Inferior parietal cortex (tissue), 1 donor: ENCODE results near the gene CLCN4.

ENCODE experiments used
- DNase-seq: peaks from one replicate; pipeline ENCODE4 v3.0.0-alpha.2; 2016; ENCODE audit errors: extremely low spot score

CLCN4 gene

GRCh38 chrX:10156199-10157031, at the start of gene CLCN4:
Gene CLCN4, plus strand, starts transcription at chrX:10156975. Its CDS starts 28,058 bp downstream, at chrX:10185033.
- peak; percentile 55 for DNase-seq

- no peak for DNase-seq
Observed at GRCh38 chrX:10107483-10107882, 49.3 kb upstream of the CLCN4 start.

- DNase-seq, result no peak
Observed at GRCh38 chrX:10108288-10108687, 48.5 kb upstream of the CLCN4 start.

GRCh38 chrX:10109695-10110094, 47.1 kb upstream of the CLCN4 start:
- no peak for DNase-seq

DNA sequence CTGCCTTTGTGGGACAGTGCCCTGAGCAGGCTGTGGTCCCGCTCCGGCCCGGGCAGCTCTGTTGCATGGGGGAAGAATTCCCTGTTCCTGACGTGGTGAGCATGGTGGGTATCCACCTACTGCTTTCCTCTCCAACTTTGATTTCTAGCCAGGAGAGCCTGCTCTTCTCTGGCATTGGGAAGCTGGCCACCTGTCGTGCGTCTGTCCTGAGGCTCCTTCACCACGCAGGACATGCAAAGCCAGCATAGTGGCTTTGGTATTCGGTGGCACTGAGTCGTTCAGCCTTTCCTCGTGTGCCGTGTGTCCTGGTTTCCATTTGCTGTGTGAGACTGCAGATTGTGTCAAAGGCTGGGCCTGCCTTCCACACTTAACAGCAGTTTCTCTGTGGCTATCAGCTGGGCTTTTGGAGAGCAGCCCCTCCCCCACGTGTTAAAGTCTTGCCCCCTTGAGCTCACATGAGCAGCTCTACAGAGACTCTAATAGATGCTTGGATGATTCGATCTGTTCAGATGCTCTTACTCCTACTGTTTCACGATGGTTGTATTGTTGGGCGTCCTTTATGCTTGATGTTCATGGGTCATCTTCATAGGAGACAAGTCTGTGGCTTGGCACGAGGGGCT, 46.3 kb upstream of the CLCN4 start:
- DNase-seq, result no peak

DNA sequence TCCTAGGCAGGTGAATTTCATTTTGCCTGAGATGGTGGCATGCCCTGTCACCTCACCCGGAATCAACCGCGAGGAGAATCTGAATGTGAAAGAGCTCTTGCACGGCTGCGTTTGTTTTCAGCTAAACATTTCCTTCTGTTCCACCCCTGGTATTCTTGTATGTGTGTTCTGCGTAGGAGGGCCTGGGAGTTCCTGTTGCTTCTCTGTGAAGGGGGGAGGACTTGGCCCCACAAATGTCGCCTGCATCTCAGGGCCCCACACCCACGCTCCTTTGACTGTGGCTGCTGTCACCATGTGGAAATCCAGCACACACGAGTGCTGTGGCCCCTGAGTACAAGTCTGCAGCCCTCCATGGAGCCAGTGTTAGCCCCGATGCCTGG, 45.8 kb upstream of the CLCN4 start:
- DNase-seq, result no peak

DNA sequence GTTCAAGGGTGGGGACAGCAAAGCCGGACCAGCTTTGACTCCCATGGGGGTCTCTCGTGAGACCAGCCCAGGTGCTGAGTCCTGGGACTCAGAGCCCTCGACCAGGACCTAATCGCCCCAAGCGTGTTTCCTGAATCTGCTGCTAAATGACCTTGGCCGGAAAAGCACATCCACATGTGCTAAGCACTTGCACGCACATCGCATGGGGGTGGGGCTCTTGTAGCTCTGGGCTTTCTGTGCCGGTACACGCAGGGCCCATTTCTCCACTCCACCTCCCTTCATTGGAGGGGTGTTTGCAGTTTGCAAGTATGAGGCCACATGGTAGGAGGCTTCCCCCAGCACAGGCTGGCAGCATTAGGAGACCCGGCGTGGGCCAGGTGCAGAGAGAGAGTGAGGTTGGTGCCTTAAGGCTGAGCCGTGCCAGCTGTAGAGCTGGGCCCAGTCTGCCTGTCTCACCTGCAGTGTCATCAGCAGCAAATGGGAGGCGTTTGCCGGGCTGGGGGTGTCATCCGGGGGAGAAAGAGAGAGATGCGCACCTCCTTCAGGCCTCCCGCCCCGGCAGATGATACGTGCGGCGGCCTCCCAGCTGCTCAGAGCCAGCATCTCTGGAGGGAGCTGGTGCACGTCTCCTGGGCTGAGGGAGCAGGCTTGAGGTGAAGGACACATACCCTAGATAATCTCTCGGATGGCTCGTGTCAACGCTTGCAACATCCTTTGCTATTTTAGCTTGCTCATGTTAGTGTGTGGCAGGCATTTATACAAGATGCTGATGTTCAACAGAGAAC, 45.2 kb upstream of the CLCN4 start:
- no peak for DNase-seq

GRCh38 chrX:10112510-10112909, 44.3 kb upstream of the CLCN4 start:
- no peak for DNase-seq

DNA sequence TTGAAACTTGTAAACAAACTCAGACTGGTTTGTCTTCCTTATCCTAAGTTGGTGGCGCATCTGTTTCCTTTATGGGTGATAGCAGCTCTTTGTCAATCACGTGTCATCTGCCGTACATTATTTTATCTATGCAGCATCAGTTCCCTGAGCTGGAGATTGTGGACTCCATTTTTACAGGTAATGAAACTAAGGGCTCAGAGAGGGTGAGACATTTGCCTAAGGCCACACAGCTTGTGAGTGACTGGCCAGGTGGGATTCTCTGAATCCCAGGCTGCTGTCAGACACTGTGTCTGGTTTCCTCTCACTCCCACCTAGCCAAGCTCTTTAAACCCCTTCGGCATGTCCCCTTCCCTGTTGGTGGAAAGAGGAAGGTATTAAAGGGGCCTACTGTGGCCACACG, 41.7 kb upstream of the CLCN4 start:
- DNase-seq, result no peak

DNA sequence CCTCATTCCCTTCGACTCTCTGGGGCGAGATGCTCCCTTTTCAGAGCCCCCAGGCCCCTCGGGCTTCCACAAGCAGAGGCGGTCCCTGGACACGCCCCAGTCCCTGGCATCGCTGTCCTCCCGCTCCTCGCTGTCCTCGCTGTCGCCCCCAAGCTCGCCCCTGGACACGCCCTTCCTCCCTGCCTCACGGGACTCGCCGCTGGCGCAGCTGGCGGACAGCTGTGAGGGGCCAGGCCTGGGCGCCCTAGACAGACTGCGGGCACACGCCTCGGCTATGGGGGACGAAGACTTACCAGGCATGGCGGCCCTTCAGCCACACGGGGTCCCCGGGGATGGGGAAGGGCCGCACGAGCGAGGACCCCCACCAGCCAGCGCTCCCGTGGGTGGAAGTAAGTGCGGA, 39.5 kb upstream of the CLCN4 start:
- no peak for DNase-seq

GRCh38 chrX:10117864-10118377, 38.9 kb upstream of the CLCN4 start:
- DNase-seq, result no peak

- no peak for DNase-seq
Observed at GRCh38 chrX:10118530-10118929, 38.2 kb upstream of the CLCN4 start.

- DNase-seq, result peak; percentile 79
Observed at GRCh38 chrX:10119399-10119990, 37.3 kb upstream of the CLCN4 start.

- no peak for DNase-seq
Observed at GRCh38 chrX:10120331-10120730, 36.4 kb upstream of the CLCN4 start.

- DNase-seq, result no peak
Observed at GRCh38 chrX:10120828-10121227, 35.9 kb upstream of the CLCN4 start.

DNA sequence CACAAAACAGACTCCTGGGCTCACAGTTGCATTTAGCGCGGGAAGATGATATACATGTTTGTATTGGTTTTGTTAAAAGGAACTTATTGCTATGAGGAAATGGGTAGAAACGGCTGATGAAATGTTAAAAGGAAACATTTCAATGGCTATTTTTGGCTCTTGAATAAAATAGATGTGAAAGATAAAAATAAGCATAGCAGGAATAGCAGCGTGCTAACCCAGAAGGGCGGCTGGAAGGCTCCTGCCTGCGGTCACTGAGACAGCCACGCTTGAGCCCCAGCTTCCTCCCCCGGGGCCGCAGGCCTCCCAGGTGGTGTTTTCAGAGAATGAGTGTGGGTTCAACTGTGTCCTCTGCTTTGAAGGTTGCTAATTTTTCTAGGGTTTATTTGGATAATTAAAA, 35.0 kb upstream of the CLCN4 start:
- DNase-seq, result no peak

- no peak for DNase-seq
Observed at GRCh38 chrX:10124506-10125247, 32.1 kb upstream of the CLCN4 start.

- no peak for DNase-seq
Observed at GRCh38 chrX:10125248-10125615, 31.5 kb upstream of the CLCN4 start.

GRCh38 chrX:10126044-10126443, 30.7 kb upstream of the CLCN4 start:
- DNase-seq, result no peak

GRCh38 chrX:10126834-10127233, 29.9 kb upstream of the CLCN4 start:
- DNase-seq, result no peak

- DNase-seq, result no peak
Observed at GRCh38 chrX:10128386-10128785, 28.4 kb upstream of the CLCN4 start.
